ENCODE measurements around the gene PLEKHA5.
"Not testable (repeated sequence)": the region's sequence is repeated elsewhere in the genome, so short reads cannot be mapped to it uniquely, and the experiment has no call there.

The PLEKHA5 gene

GRCh38 chr12:19394385-19394784 lies 264.9 kb downstream of the PLEKHA5 start:
- Histone ChIP-seq H3K79me2 (no peaks in the 10 kb centered on the region), H3K36me3 (ENCODE audit: control insufficient read depth, insufficient read depth, low read length) (no peaks in the 10 kb centered on the region), H3K9me3 (ENCODE audit: control insufficient read depth, low read length) (no peaks in the 10 kb centered on the region), H3K9ac (no peak overlapping the region), H3K4me3 (ENCODE audit: low read depth, low read length) (no peak overlapping the region), H3K4me2 (ENCODE audit: low read length) (no peak overlapping the region), H3K27ac (no peak overlapping the region), H2AFZ (no peak overlapping the region), H3K27me3 (ENCODE audit: control insufficient read depth, insufficient read depth, low read length) (no peaks in the 10 kb centered on the region), H3K4me1 (no peaks in the 10 kb centered on the region)
- TF ChIP-seq CTCF (IDR thresholded peaks at IDR 0.05) = no peak

GRCh38 chr12:19397534-19397933 lies 268.0 kb downstream of the PLEKHA5 start:
- Histone ChIP-seq H3K36me3 (ENCODE audit: control insufficient read depth, insufficient read depth, low read length) (no peaks in the 10 kb centered on the region), H3K4me2 (ENCODE audit: low read length) (no peak overlapping the region), H3K4me3 (ENCODE audit: low read depth, low read length) (no peak overlapping the region), H2AFZ (no peak overlapping the region), H3K4me1 (no peaks in the 10 kb centered on the region), H3K79me2 (no peaks in the 10 kb centered on the region), H3K9ac (no peak overlapping the region), H3K27me3 (ENCODE audit: control insufficient read depth, insufficient read depth, low read length) (no peaks in the 10 kb centered on the region), H3K9me3 (ENCODE audit: control insufficient read depth, low read length) (no peaks in the 10 kb centered on the region), H3K27ac (no peak overlapping the region)
- TF ChIP-seq CTCF (IDR thresholded peaks at IDR 0.05) = no peak

- H3K9me3 ChIP-seq (ENCODE audit: control insufficient read depth, low read length) = no peaks in the 10 kb centered on the region
- H3K4me3 ChIP-seq (ENCODE audit: low read depth, low read length) = no peak overlapping the region
- H3K36me3 ChIP-seq (ENCODE audit: control insufficient read depth, insufficient read depth, low read length) = no peaks in the 10 kb centered on the region
- H3K4me1 ChIP-seq = no peaks in the 10 kb centered on the region
- H3K79me2 ChIP-seq = no peaks in the 10 kb centered on the region
- H3K27me3 ChIP-seq (ENCODE audit: control insufficient read depth, insufficient read depth, low read length) = no peaks in the 10 kb centered on the region
- no peak overlapping the region for H2AFZ ChIP-seq
- TF ChIP-seq CTCF (IDR thresholded peaks at IDR 0.05) = no peak
- H3K4me2 ChIP-seq (ENCODE audit: low read length) = no peak overlapping the region
- H3K27ac ChIP-seq = no peak overlapping the region
- no peak overlapping the region for H3K9ac ChIP-seq
Observed at GRCh38 chr12:19398376-19399363, 269.1 kb downstream of the PLEKHA5 start.

GRCh38 chr12:19400649-19401285 lies 271.2 kb downstream of the PLEKHA5 start:
- not testable (repeated sequence) for H3K4me1 ChIP-seq; H3K36me3 ChIP-seq (ENCODE audit: control insufficient read depth, insufficient read depth, low read length); H3K4me2 ChIP-seq (ENCODE audit: low read length); H3K9ac ChIP-seq; H3K4me3 ChIP-seq (ENCODE audit: low read depth, low read length); H3K27ac ChIP-seq; H3K79me2 ChIP-seq; H3K9me3 ChIP-seq (ENCODE audit: control insufficient read depth, low read length); H3K27me3 ChIP-seq (ENCODE audit: control insufficient read depth, insufficient read depth, low read length); H2AFZ ChIP-seq

GRCh38 chr12:19402211-19402610 lies 272.7 kb downstream of the PLEKHA5 start:
- Histone ChIP-seq H3K4me2 (ENCODE audit: low read length) (no peak overlapping the region), H3K4me3 (ENCODE audit: low read depth, low read length) (no peak overlapping the region), H3K4me1 (no peaks in the 10 kb centered on the region), H3K27ac (no peak overlapping the region), H3K79me2 (no peaks in the 10 kb centered on the region), H3K9ac (no peak overlapping the region), H3K9me3 (ENCODE audit: control insufficient read depth, low read length) (no peaks in the 10 kb centered on the region), H3K36me3 (ENCODE audit: control insufficient read depth, insufficient read depth, low read length) (no peaks in the 10 kb centered on the region), H2AFZ (no peak overlapping the region), H3K27me3 (ENCODE audit: control insufficient read depth, insufficient read depth, low read length) (no peaks in the 10 kb centered on the region)
- TF ChIP-seq CTCF (IDR thresholded peaks at IDR 0.05) = no peak

All from parathyroid adenoma (tissue), 2 donors.